ENCODE measurements around the gene H6PD.

Gene H6PD

DNA sequence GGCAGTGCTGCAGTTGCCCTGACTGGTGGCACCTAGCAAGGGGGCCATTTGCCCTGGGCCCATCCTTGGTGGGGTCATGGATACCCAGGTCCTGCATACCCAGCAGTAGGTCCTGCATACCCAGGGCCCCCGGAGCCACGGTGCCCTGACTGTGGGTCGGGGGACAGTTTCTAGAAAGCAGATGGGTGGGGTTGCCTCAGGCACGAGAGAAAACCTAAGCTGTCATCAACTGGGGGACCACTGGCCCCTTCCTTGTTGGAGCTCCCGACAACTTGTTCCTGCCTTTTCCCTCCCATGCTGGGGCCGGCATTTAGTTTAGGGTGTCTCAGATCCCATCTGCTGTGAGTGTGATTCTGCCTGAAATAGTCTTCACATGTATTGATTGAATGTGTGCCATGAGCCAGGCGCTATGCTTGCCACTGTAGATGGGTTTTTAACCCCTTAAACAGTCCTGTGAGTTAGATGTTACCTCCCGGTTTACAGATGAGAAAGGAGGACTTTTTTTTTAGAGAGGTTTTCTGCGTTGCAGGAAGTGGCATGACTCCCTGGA, 73.7 kb downstream of the H6PD start:
- TF ChIP-seq EGR1 (IDR thresholded peaks at IDR 0.05) (no peak), NFIC (IDR thresholded peaks at IDR 0.05) (no peak), ZBTB7A (IDR thresholded peaks at IDR 0.05; ENCODE audit: low read depth) (no peak), EP300 (IDR thresholded peaks at IDR 0.05; ENCODE audit: borderline replicate concordance) (no peak), YY1 (IDR thresholded peaks at IDR 0.05; ENCODE audit: low read depth) (no peak), FOXM1 (IDR thresholded peaks at IDR 0.05; ENCODE audit: borderline replicate concordance, low read depth) (no peak), TAF1 (IDR thresholded peaks at IDR 0.05; ENCODE audit: low read depth) (no peak), CEBPB (IDR thresholded peaks at IDR 0.05) (no peak), TEAD4 (IDR thresholded peaks at IDR 0.05) (no peak), CREB1 (IDR thresholded peaks at IDR 0.05; ENCODE audit: low read depth) (no peak), RAD21 (IDR thresholded peaks at IDR 0.05; ENCODE audit: low read depth) (no peak), TCF12 (IDR thresholded peaks at IDR 0.05; ENCODE audit: low read depth) (no peak), MAX (IDR thresholded peaks at IDR 0.05) (no peak)
- TF ChIP-seq, protein P1, sequence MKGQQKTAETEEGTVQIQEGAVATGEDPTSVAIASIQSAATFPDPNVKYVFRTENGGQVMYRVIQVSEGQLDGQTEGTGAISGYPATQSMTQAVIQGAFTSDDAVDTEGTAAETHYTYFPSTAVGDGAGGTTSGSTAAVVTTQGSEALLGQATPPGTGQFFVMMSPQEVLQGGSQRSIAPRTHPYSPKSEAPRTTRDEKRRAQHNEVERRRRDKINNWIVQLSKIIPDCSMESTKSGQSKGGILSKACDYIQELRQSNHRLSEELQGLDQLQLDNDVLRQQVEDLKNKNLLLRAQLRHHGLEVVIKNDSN (IDR thresholded peaks at IDR 0.05): no peak
- TF ChIP-seq, protein P2, sequence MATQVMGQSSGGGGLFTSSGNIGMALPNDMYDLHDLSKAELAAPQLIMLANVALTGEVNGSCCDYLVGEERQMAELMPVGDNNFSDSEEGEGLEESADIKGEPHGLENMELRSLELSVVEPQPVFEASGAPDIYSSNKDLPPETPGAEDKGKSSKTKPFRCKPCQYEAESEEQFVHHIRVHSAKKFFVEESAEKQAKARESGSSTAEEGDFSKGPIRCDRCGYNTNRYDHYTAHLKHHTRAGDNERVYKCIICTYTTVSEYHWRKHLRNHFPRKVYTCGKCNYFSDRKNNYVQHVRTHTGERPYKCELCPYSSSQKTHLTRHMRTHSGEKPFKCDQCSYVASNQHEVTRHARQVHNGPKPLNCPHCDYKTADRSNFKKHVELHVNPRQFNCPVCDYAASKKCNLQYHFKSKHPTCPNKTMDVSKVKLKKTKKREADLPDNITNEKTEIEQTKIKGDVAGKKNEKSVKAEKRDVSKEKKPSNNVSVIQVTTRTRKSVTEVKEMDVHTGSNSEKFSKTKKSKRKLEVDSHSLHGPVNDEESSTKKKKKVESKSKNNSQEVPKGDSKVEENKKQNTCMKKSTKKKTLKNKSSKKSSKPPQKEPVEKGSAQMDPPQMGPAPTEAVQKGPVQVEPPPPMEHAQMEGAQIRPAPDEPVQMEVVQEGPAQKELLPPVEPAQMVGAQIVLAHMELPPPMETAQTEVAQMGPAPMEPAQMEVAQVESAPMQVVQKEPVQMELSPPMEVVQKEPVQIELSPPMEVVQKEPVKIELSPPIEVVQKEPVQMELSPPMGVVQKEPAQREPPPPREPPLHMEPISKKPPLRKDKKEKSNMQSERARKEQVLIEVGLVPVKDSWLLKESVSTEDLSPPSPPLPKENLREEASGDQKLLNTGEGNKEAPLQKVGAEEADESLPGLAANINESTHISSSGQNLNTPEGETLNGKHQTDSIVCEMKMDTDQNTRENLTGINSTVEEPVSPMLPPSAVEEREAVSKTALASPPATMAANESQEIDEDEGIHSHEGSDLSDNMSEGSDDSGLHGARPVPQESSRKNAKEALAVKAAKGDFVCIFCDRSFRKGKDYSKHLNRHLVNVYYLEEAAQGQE (IDR thresholded peaks at IDR 0.05; ENCODE audit: low read depth): no peak

DNA sequence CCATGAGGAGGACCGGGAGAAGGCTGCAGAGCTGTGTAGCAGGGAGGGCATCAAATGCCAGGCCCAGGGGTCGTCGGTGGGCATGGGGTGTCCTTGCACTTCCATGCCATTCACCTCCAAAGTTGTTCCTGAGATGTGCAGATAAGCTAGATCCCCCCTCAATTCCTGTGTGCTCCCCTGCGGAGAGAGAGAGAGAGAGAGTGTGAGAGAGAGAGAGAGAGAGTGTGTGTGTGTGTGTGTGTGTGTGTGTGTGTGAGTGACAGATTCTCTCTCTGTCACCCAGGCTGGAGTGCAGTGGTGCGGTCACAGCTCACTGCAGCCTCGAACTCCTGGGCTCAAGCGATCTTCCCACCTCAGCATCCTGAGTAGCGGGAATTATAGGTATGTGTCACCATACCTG, 74.5 kb downstream of the H6PD start:
- TF ChIP-seq TEAD4 (IDR thresholded peaks at IDR 0.05) (no peak), RAD21 (IDR thresholded peaks at IDR 0.05; ENCODE audit: low read depth) (no peak), CEBPB (IDR thresholded peaks at IDR 0.05) (no peak), TAF1 (IDR thresholded peaks at IDR 0.05; ENCODE audit: low read depth) (no peak), CREB1 (IDR thresholded peaks at IDR 0.05; ENCODE audit: low read depth) (no peak), EP300 (IDR thresholded peaks at IDR 0.05; ENCODE audit: borderline replicate concordance) (no peak), TCF12 (IDR thresholded peaks at IDR 0.05; ENCODE audit: low read depth) (no peak), NFIC (IDR thresholded peaks at IDR 0.05) (no peak), ZBTB7A (IDR thresholded peaks at IDR 0.05; ENCODE audit: low read depth) (no peak), MAX (IDR thresholded peaks at IDR 0.05) (no peak), YY1 (IDR thresholded peaks at IDR 0.05; ENCODE audit: low read depth) (no peak), EGR1 (IDR thresholded peaks at IDR 0.05) (no peak), FOXM1 (IDR thresholded peaks at IDR 0.05; ENCODE audit: borderline replicate concordance, low read depth) (no peak)
- TF ChIP-seq, protein P2 (IDR thresholded peaks at IDR 0.05; ENCODE audit: low read depth): no peak
- TF ChIP-seq, protein P1 (IDR thresholded peaks at IDR 0.05): no peak

GRCh38 chr1:9309991-9310390, 75.4 kb downstream of the H6PD start:
- no peak for TF ChIP-seq ZBTB7A (IDR thresholded peaks at IDR 0.05; ENCODE audit: low read depth)
- no peak for TF ChIP-seq TAF1 (IDR thresholded peaks at IDR 0.05; ENCODE audit: low read depth)
- TF ChIP-seq, protein P2 (IDR thresholded peaks at IDR 0.05; ENCODE audit: low read depth): no peak
- TF ChIP-seq EP300 (IDR thresholded peaks at IDR 0.05; ENCODE audit: borderline replicate concordance): no peak
- no peak for TF ChIP-seq NFIC (IDR thresholded peaks at IDR 0.05)
- TF ChIP-seq CREB1 (IDR thresholded peaks at IDR 0.05; ENCODE audit: low read depth): no peak
- TF ChIP-seq FOXM1 (IDR thresholded peaks at IDR 0.05; ENCODE audit: borderline replicate concordance, low read depth): no peak
- TF ChIP-seq TCF12 (IDR thresholded peaks at IDR 0.05; ENCODE audit: low read depth): no peak
- TF ChIP-seq, protein P1 (IDR thresholded peaks at IDR 0.05): no peak
- TF ChIP-seq CEBPB (IDR thresholded peaks at IDR 0.05): no peak
- TF ChIP-seq RAD21 (IDR thresholded peaks at IDR 0.05; ENCODE audit: low read depth): no peak
- TF ChIP-seq MAX (IDR thresholded peaks at IDR 0.05): no peak
- TF ChIP-seq YY1 (IDR thresholded peaks at IDR 0.05; ENCODE audit: low read depth): no peak
- no peak for TF ChIP-seq EGR1 (IDR thresholded peaks at IDR 0.05)
- TF ChIP-seq TEAD4 (IDR thresholded peaks at IDR 0.05): no peak

Data from Ishikawa (cell line).